ENCODE results near the gene ITGBL1. TPM values are rescaled to one million over a fixed set of nuclear protein-coding genes. Genes with fewer than 3 reads are reported as not detected.
A peak's percentile ranks its signal among the peaks of the same experiment; 100 is the strongest.

The ITGBL1 gene
- total and polyA plus RNA-seq, 2 of the 13 experiments (the other 11 are each of a cell fraction or from before 2014, with no cell fraction given): 0.02 TPM; not detected in 1

GRCh38 chr13:101709952-101710351 is 257.5 kb downstream of the ITGBL1 start (continued):
- TF ChIP-seq FOXP1 (IDR thresholded peaks at IDR 0.05): no peak
- TF ChIP-seq FOXP1 (CRISPR knock-in tag; IDR thresholded peaks at IDR 0.05): peak; percentile 93
- TF ChIP-seq ISL2 (CRISPR knock-in tag; IDR thresholded peaks at IDR 0.05): 0 out of 2 replicates have a peak, but pooled peaks have one; percentile 26
- peak; percentile 78 for TF ChIP-seq NCOA2 (CRISPR knock-in tag; IDR thresholded peaks at IDR 0.05)
- TF ChIP-seq TCF7 (IDR thresholded peaks at IDR 0.05; ENCODE audit: low read depth): peak; percentile 87
- TF ChIP-seq ZBTB26 (CRISPR knock-in tag; IDR thresholded peaks at IDR 0.05; ENCODE audit: borderline replicate concordance): no peak
- TF ChIP-seq ZBTB25 (CRISPR knock-in tag; IDR thresholded peaks at IDR 0.05): peak; percentile 52; the same call in 1 of the 2 replicates
- no peak for TF ChIP-seq NFE2 (CRISPR knock-in tag; IDR thresholded peaks at IDR 0.05)
- TF ChIP-seq EP300 (IDR thresholded peaks at IDR 0.05; ENCODE audit: low read depth in 2 of 2, low read length in 2 of 2): peak in 1 of 2 experiments; percentile 61; a peak in 1 of 4 replicates
- no peak; the same call in 1 of the 2 replicates for TF ChIP-seq EP300 (CRISPR knock-in tag; IDR thresholded peaks at IDR 0.05; ENCODE audit: borderline replicate concordance)
- no peak for TF ChIP-seq ZNF180 (CRISPR knock-in tag; IDR thresholded peaks at IDR 0.05; ENCODE audit: borderline replicate concordance, low read depth)
- no peak for TF ChIP-seq REPIN1 (CRISPR knock-in tag; IDR thresholded peaks at IDR 0.05; ENCODE audit: borderline replicate concordance, low read depth)
- no peak for TF ChIP-seq ZFP91 (CRISPR knock-in tag; IDR thresholded peaks at IDR 0.05; ENCODE audit: borderline replicate concordance)
- no peak for TF ChIP-seq ZBTB4 (CRISPR knock-in tag; IDR thresholded peaks at IDR 0.05; ENCODE audit: borderline replicate concordance)
- TF ChIP-seq ZNF382 (CRISPR knock-in tag; IDR thresholded peaks at IDR 0.05; ENCODE audit: borderline replicate concordance): no peak
- TF ChIP-seq MAFF (IDR thresholded peaks at IDR 0.05; ENCODE audit: low read depth, low read length): no peak
- TF ChIP-seq TFAP4 (IDR thresholded peaks at IDR 0.05; ENCODE audit: borderline replicate concordance, low read depth): 0 out of 2 replicates have a peak, but pooled peaks have one; percentile 58
- no peak for TF ChIP-seq ARNTL (CRISPR knock-in tag; IDR thresholded peaks at IDR 0.05)
- TF ChIP-seq ZMAT5 (CRISPR knock-in tag; IDR thresholded peaks at IDR 0.05; ENCODE audit: borderline replicate concordance, low read depth): no peak
- TF ChIP-seq NFE2L1 (CRISPR knock-in tag; IDR thresholded peaks at IDR 0.05; ENCODE audit: borderline replicate concordance): no peak
- TF ChIP-seq RAD51 (IDR thresholded peaks at IDR 0.05; ENCODE audit: borderline replicate concordance): no peak
- TF ChIP-seq SOX5 (CRISPR knock-in tag; IDR thresholded peaks at IDR 0.05; ENCODE audit: borderline replicate concordance): peak; percentile 88
- no peak for TF ChIP-seq ERF (CRISPR knock-in tag; IDR thresholded peaks at IDR 0.05)
- no peak for TF ChIP-seq TBP (CRISPR knock-in tag; IDR thresholded peaks at IDR 0.05)

All from HepG2 (cell line).